Measurements from ENCODE around the gene KLF6.

Gene KLF6

GRCh38 chr10:3812141-3812540 is 27.1 kb upstream of the KLF6 start:
- in situ Hi-C loops (cut with HindIII; ENCODE audit: low sequenced_read_pairs): no loop called here

GRCh38 chr10:3811291-3811870 is 26.4 kb upstream of the KLF6 start:
- in situ Hi-C loops (cut with HindIII; ENCODE audit: low sequenced_read_pairs): no loop called here

- in situ Hi-C loops (cut with HindIII; ENCODE audit: low sequenced_read_pairs): no loop called here
Measured at GRCh38 chr10:3808689-3809199, 23.7 kb upstream of the KLF6 start.

- in situ Hi-C loops (cut with HindIII; ENCODE audit: low sequenced_read_pairs): no loop called here
Measured at GRCh38 chr10:3807928-3808496, 23.0 kb upstream of the KLF6 start.

GRCh38 chr10:3807211-3807927 is 22.4 kb upstream of the KLF6 start:
- in situ Hi-C loops (cut with HindIII; ENCODE audit: low sequenced_read_pairs): no loop called here

- in situ Hi-C loops (cut with HindIII; ENCODE audit: low sequenced_read_pairs): no loop called here
Measured at GRCh38 chr10:3806603-3807002, 21.6 kb upstream of the KLF6 start.

- in situ Hi-C loops (cut with HindIII; ENCODE audit: low sequenced_read_pairs): no loop called here
Measured at GRCh38 chr10:3805791-3806461, 20.9 kb upstream of the KLF6 start.

GRCh38 chr10:3805201-3805790 is 20.3 kb upstream of the KLF6 start:
- in situ Hi-C loops (cut with HindIII; ENCODE audit: low sequenced_read_pairs): no loop called here

GRCh38 chr10:3803927-3804741 is 19.1 kb upstream of the KLF6 start:
- in situ Hi-C loops (cut with HindIII; ENCODE audit: low sequenced_read_pairs): no loop called here

GRCh38 chr10:3803295-3803926 is 18.4 kb upstream of the KLF6 start:
- in situ Hi-C loops (cut with HindIII; ENCODE audit: low sequenced_read_pairs): no loop called here

GRCh38 chr10:3802526-3803265 is 17.7 kb upstream of the KLF6 start:
- in situ Hi-C loops (cut with HindIII; ENCODE audit: low sequenced_read_pairs): no loop called here

GRCh38 chr10:3801558-3802192 is 16.7 kb upstream of the KLF6 start:
- in situ Hi-C loops (cut with HindIII; ENCODE audit: low sequenced_read_pairs): no loop called here

- in situ Hi-C loops (cut with HindIII; ENCODE audit: low sequenced_read_pairs): no loop called here
Measured at GRCh38 chr10:3800586-3800985, 15.6 kb upstream of the KLF6 start.

GRCh38 chr10:3797750-3798149 is 12.7 kb upstream of the KLF6 start:
- in situ Hi-C loops (cut with HindIII; ENCODE audit: low sequenced_read_pairs): no loop called here

- in situ Hi-C loops (cut with HindIII; ENCODE audit: low sequenced_read_pairs): no loop called here
Measured at GRCh38 chr10:3793553-3793952, 8.5 kb upstream of the KLF6 start.

GRCh38 chr10:3792710-3793219 is 7.8 kb upstream of the KLF6 start:
- in situ Hi-C loops (cut with HindIII; ENCODE audit: low sequenced_read_pairs): no loop called here

GRCh38 chr10:3791974-3792633 is 7.1 kb upstream of the KLF6 start:
- in situ Hi-C loops (cut with HindIII; ENCODE audit: low sequenced_read_pairs): no loop called here

- in situ Hi-C loops (cut with HindIII; ENCODE audit: low sequenced_read_pairs): no loop called here
Measured at GRCh38 chr10:3790858-3791257, 5.8 kb upstream of the KLF6 start.

All from DLD1 (cell line).